GM12878 (cell line): ENCODE data around the gene PEX26. TPM values are rescaled to one million over a fixed set of nuclear protein-coding genes. Genes with fewer than 3 reads are reported as not detected.

Experiments
- ATAC-seq: fragments of 200-7000 bp; cut with Tn5 transposase; 3 replicates; pipeline ENCODE4 v1.9.1; 2020; ENCODE audit warnings: mild to moderate bottlenecking, moderate library complexity
- BruUV-seq: library from RNA; stranded (reverse); fragments of 400-500 nt; replicated peaks from 2 replicates; lab custom pipeline; 2021; lab: Mats Ljungman, UMichigan
- CTCF ChIA-PET: fragments of 300-600 bp; sonication (Branson Sonifier 250); formaldehyde crosslinking; extraction: SDS; loops from one replicate; lab custom pipeline; 2021; ENCODE audit warnings: inconsistent platforms; lab: Yijun Ruan, JAX
- POLR2A ChIA-PET: fragments of 350-600 bp; formaldehyde crosslinking; extraction: SDS; loops from one replicate; lab custom pipeline; 2021; ENCODE audit warnings: inconsistent platforms; lab: Charles Lee
- RAD21 ChIA-PET: fragments of 300-600 bp; sonication (Branson Sonifier 250); formaldehyde crosslinking; loops from one replicate; lab custom pipeline; 2023; ENCODE audit warnings: antibody characterized with exemption; ENCODE audit not compliant: unreplicated experiment; lab: Charles Lee
- SMC1A ChIA-PET: fragments of 300-600 bp; sonication (Branson Sonifier 250); formaldehyde crosslinking; loops from one replicate; lab custom pipeline; 2023; ENCODE audit not compliant: unreplicated experiment, uncharacterized antibody; lab: Charles Lee
- DNase-seq: peaks from one replicate; pipeline ENCODE4 v3.0.0-alpha.2; 2011; ENCODE audit warnings: low read depth, low spot score
- FAIRE-seq: peaks from 3 replicates; lab custom pipeline; 2011; peaks lifted over from hg19 to GRCh38; lab: Jason Lieb, UNC
- H2AFZ ChIP-seq: 2 replicates; pipeline ENCODE4 v1.6.0; 2011; ENCODE audit warnings: low read depth, low read length, control low read depth; ENCODE audit not compliant: control insufficient read depth
- H3K27ac ChIP-seq: 2 replicates; pipeline ENCODE4 v1.5.1; 2011; ENCODE audit warnings: control low read depth; ENCODE audit not compliant: control insufficient read depth, insufficient read depth
- H3K27me3 ChIP-seq, 2 experiments: replicated peaks in 1 of 2; 2 replicates each; pipeline versions ENCODE4 v1.6.0 to v1.6.1; 2011; ENCODE audit warnings: low read length in 1 of 2; ENCODE audit not compliant: control insufficient read depth in 2 of 2, insufficient read depth in 2 of 2
- H3K36me3 ChIP-seq, 2 experiments: 2 replicates each; pipeline ENCODE4 v1.5.1; 2011; ENCODE audit warnings: low read length in 1 of 2; ENCODE audit not compliant: control insufficient read depth in 2 of 2, insufficient read depth in 2 of 2
- H3K4me1 ChIP-seq: 2 replicates; pipeline ENCODE4 v1.6.1; 2011; ENCODE audit warnings: mild to moderate bottlenecking, low read length, moderate library complexity, mixed read lengths; ENCODE audit not compliant: control insufficient read depth, insufficient read depth
- H3K4me2 ChIP-seq: 2 replicates; pipeline ENCODE4 v1.6.0; 2011; ENCODE audit warnings: control low read depth; ENCODE audit not compliant: control insufficient read depth, insufficient read depth
- H3K4me3 ChIP-seq: fragments of 200-600 bp; sonication (generic); 2 replicates; pipeline ENCODE4 v1.5.1; 2016
- H3K79me2 ChIP-seq: 2 replicates; pipeline ENCODE4 v1.6.0; 2011; ENCODE audit warnings: low read length; ENCODE audit not compliant: control insufficient read depth, insufficient read depth
- H3K9ac ChIP-seq: 2 replicates; pipeline ENCODE4 v1.8.0; 2011; ENCODE audit warnings: low read length, control low read depth, mixed read lengths; ENCODE audit not compliant: control insufficient read depth, insufficient read depth
- H3K9me3 ChIP-seq: replicated peaks from 3 replicates; pipeline ENCODE4 v1.5.1; 2011; ENCODE audit warnings: mild to moderate bottlenecking, low read length; ENCODE audit not compliant: control insufficient read depth, insufficient read depth
- H4K20me1 ChIP-seq: 2 replicates; pipeline ENCODE4 v1.6.0; 2011; ENCODE audit not compliant: control insufficient read depth, insufficient read depth
- ATF2 ChIP-seq: IDR thresholded peaks from 2 replicates; pipeline ENCODE4 v1.6.1; 2012; ENCODE audit warnings: low read length, inconsistent platforms
- ATF7 ChIP-seq: fragments of 450-650 bp; IDR thresholded peaks from 2 replicates; pipeline ENCODE4 v1.6.1; 2016; ENCODE audit warnings: low read depth, mild to moderate bottlenecking
- CHD2 ChIP-seq: IDR thresholded peaks from 2 replicates; pipeline ENCODE4 v1.6.1; 2011; ENCODE audit warnings: low read depth, low read length, improper control_type of control experiment, borderline replicate concordance
- HDAC6 ChIP-seq: fragments of 200-600 bp; sonication (generic); IDR thresholded peaks from one replicate; pipeline ENCODE4 v1.8.0; 2017; ENCODE audit warnings: antibody characterized with exemption; ENCODE audit not compliant: unreplicated experiment
- HSF1 ChIP-seq: fragments of 150-350 bp; IDR thresholded peaks from 2 replicates; pipeline ENCODE4 v1.6.1; 2014; ENCODE audit warnings: mild to moderate bottlenecking, low read depth, low read length
- IRF4 ChIP-seq: IDR thresholded peaks from 2 replicates; pipeline ENCODE4 v1.6.1; 2011; ENCODE audit warnings: low read depth, low read length
- KDM1A ChIP-seq: fragments of 200-600 bp; sonication (generic); IDR thresholded peaks from 2 replicates; pipeline ENCODE4 v1.6.1; 2016; ENCODE audit warnings: borderline replicate concordance
- NR2C1 ChIP-seq: fragments of 450-650 bp; IDR thresholded peaks from 2 replicates; pipeline ENCODE4 v1.6.1; 2017; ENCODE audit warnings: antibody characterized with exemption, mild to moderate bottlenecking, moderate library complexity
- RCOR1 ChIP-seq: conservative IDR thresholded peaks from 2 replicates; pipeline ENCODE4 v1.6.1; 2012; ENCODE audit warnings: low read depth, low read length, improper control_type of control experiment
- SIX5 ChIP-seq: IDR thresholded peaks from 2 replicates; pipeline ENCODE4 v1.6.1; 2011; ENCODE audit warnings: mild to moderate bottlenecking, low read depth, low read length, moderate library complexity; ENCODE audit not compliant: severe bottlenecking
- WRNIP1 ChIP-seq: IDR thresholded peaks from 2 replicates; pipeline ENCODE4 v1.6.1; 2011; ENCODE audit warnings: low read depth, low read length, improper control_type of control experiment, borderline replicate concordance
- ZBED1 ChIP-seq: IDR thresholded peaks from 2 replicates; pipeline ENCODE4 v1.6.1; 2016; ENCODE audit warnings: borderline replicate concordance
- ZBTB11 ChIP-seq: fragments of 450-650 bp; formaldehyde crosslinking; IDR thresholded peaks from 2 replicates; pipeline ENCODE4 v1.5.0; 2022; ENCODE audit warnings: mild to moderate bottlenecking, missing genetic modification characterization
- ZBTB4 ChIP-seq: fragments of 450-650 bp; formaldehyde crosslinking; IDR thresholded peaks from 2 replicates; pipeline ENCODE4 v1.4.0; 2022; ENCODE audit warnings: mild to moderate bottlenecking, moderate library complexity
- WGBS: methylation state at CpG from one replicate; pipeline ENCODE4 v1.1.6; 2016; ENCODE audit warnings: low lambda C conversion rate; ENCODE audit not compliant: insufficient replicate concordance, insufficient coverage; ENCODE audit errors: missing lambda C conversion rate; 5-methylcytosine and 5-hydroxymethylcytosine counted together
- in situ Hi-C: fragments of 300-500 bp; cut with MboI; formaldehyde crosslinking; loops from 9 replicates; pipeline ENCODE4 v1.14.3; 2018; ENCODE audit warnings: mixed read lengths
- intact Hi-C: fragments of 100-400 bp; cut with micrococcal nuclease; formaldehyde crosslinking; loops from one replicate; pipeline ENCODE4 v1.14.2; 2022; ENCODE audit not compliant: unreplicated experiment
- polyA plus RNA-seq, 11 experiments: library from polyadenylated mRNA; depleted of rRNA in 4 of 11; unstranded in 6 of 11; stranded (reverse) in 5 of 11; fragments of >200 nt; fragmentation: Nextera tagmentation in 4 of 11; fragmentation: Illumina TruSeq in 1 of 11; extraction: Ambion mirVana in 4 of 11; extraction: Trizol in 1 of 11; gene quantifications; 1 replicate in 1 of 11; 2 replicates in 10 of 11; pipeline versions ENCODE4 v1.2.1 to v1.2.3, GENCODE V29; 2011 to 2016; ENCODE audit warnings: inconsistent platforms in 2 of 11, missing spikeins in 2 of 11, low read depth in 1 of 11
- total RNA-seq, 4 experiments: library from RNA; depleted of rRNA in 3 of 4; stranded (reverse); fragments of >200 nt in 3 of 4; fragmentation: Illumina TruSeq in 1 of 4; extraction: Trizol in 1 of 4; gene quantifications; 2 replicates each; pipeline versions ENCODE4 v1.2.1 to v1.2.3, GENCODE V29; 2013 to 2021

PEX26 gene
- total and polyA plus RNA-seq, 10 of the 15 experiments (the other 5 are each of a cell fraction or from before 2014, with no cell fraction given) = 0.79 to 50.8 (median 22.4) TPM

- intact Hi-C loops = loop anchor here (10.0 kb wide), 1 partner anchor 61 kb away; no protein-coding TSS in a partner anchor
- H3K27ac ChIP-seq = peak overlapping the region; percentile 18
- no peaks in the 10 kb centered on the region for H3K27me3 ChIP-seq
- peaks cover 58% of the 10 kb centered on the region for H3K79me2 ChIP-seq
- no peak for TF ChIP-seq ZBTB4 (CRISPR knock-in tag)
- no peak for TF ChIP-seq RCOR1
- no peak for TF ChIP-seq WRNIP1
- no peak for TF ChIP-seq ZBED1
- no peak for TF ChIP-seq ATF7
- TF ChIP-seq HDAC6 = no peak
- no peak for TF ChIP-seq ATF2
- no peak for TF ChIP-seq SIX5
- no peak for TF ChIP-seq NR2C1
- no peak for TF ChIP-seq KDM1A
- TF ChIP-seq ZBTB11 = no peak
- no peak for TF ChIP-seq CHD2
- TF ChIP-seq IRF4 = no peak
- no peak for TF ChIP-seq HSF1
- TF ChIP-seq, all 136 proteins: peak for 0
- in situ Hi-C loops = no loop called here
- no TSS peak for BruUV-seq
- no peak for ATAC-seq
- Histone ChIP-seq H3K4me1 (peaks cover 8% of the 10 kb centered on the region), H3K4me2 (peak overlapping the region; percentile 72), H3K9ac (no peak overlapping the region), H3K4me3 (peak overlapping the region; percentile 45; the same call in 1 of the 2 replicates), H3K9me3 (no peaks in the 10 kb centered on the region; the same call in 2 of the 3 replicates), H3K36me3 (peaks cover 24 to 46% of the 10 kb centered on the region in 2 experiments), H4K20me1 (no peaks in the 10 kb centered on the region), H2AFZ (no peak overlapping the region)
- FAIRE-seq = no peak
- POLR2A ChIA-PET = no interaction called here
- WGBS = 96% methylated on average over 10 of the region's 10 CpGs
- CTCF ChIA-PET = no interaction called here
- DNase-seq = no peak
- RAD21 ChIA-PET = no interaction called here
- SMC1A ChIA-PET = interaction anchor here (0.6 to 0.9 kb wide), 2 partner anchors 25 to 69 kb away, joined by 3 read pairs; no protein-coding TSS in a partner anchor
Observed at GRCh38 chr22:18083406-18083805, 5.6 kb downstream of the PEX26 start.
